Heart right ventricle (tissue), 16 donors: ENCODE results near the gene MRPS17. TPM values are rescaled to one million over a fixed set of nuclear protein-coding genes. Genes with fewer than 3 reads are reported as not detected.

ENCODE experiments used
- ATAC-seq, 8 donors: fragments of 200-7000 bp; cut with Tn5 transposase; one replicate each; pipeline ENCODE4 v1.9.1; 2020; ENCODE audit warnings: mild to moderate bottlenecking in 8 of 8, moderate library complexity in 8 of 8, moderate number of reproducible peaks in 1 of 8
- DNase-seq, 2 donors: peaks; one replicate each; pipeline ENCODE4 v3.0.0-alpha.2; 2020
- H3K27ac ChIP-seq, 10 donors: fragments of 200-600 bp; sonication (generic) in 2 of 10; one replicate each; pipeline versions ENCODE4 v1.5.0 to v1.8.0; 2020 to 2022; ENCODE audit warnings: mild to moderate bottlenecking in 3 of 10
- H3K27me3 ChIP-seq, 7 donors: fragments of 200-600 bp; one replicate each; pipeline ENCODE4 v1.8.0; 2021 to 2022; ENCODE audit warnings: mild to moderate bottlenecking in 2 of 7
- H3K36me3 ChIP-seq, 9 donors: fragments of 200-600 bp; sonication (generic) in 1 of 9; one replicate each; pipeline versions ENCODE4 v1.5.0 to v1.8.0; 2020 to 2022; ENCODE audit warnings: mild to moderate bottlenecking in 2 of 9
- H3K4me1 ChIP-seq, 9 donors: fragments of 200-600 bp; sonication (generic) in 1 of 9; one replicate each; pipeline versions ENCODE4 v1.5.0 to v1.8.0; 2020 to 2022; ENCODE audit warnings: mild to moderate bottlenecking in 4 of 9
- H3K4me3 ChIP-seq, 10 donors: fragments of 200-600 bp; sonication (generic) in 2 of 10; one replicate each; pipeline versions ENCODE4 v1.5.0 to v1.8.0; 2020 to 2022; ENCODE audit warnings: mild to moderate bottlenecking in 7 of 10, moderate library complexity in 2 of 10
- H3K9me3 ChIP-seq, 11 donors: fragments of 200-600 bp in 10 of 11; sonication (generic) in 2 of 11; one replicate each; pipeline versions ENCODE4 v1.5.0 to v1.8.0; 2013 to 2022; ENCODE audit warnings: mild to moderate bottlenecking in 2 of 11, control low read depth in 1 of 11, moderate library complexity in 1 of 11
- CTCF ChIP-seq, 9 donors: fragments of 200-600 bp; sonication (generic) in 2 of 9; IDR thresholded peaks; one replicate each; pipeline versions ENCODE4 v1.5.0 to v1.8.0; 2021 to 2022; ENCODE audit warnings: antibody characterized with exemption in 9 of 9, mild to moderate bottlenecking in 5 of 9, moderate library complexity in 1 of 9
- WGBS, 2 donors: extraction: QIAGEN DNeasy Blood & Tissue Kit; methylation state at CpG; one replicate each; pipeline ENCODE4 v1.1.7; 2013; ENCODE audit warnings: inconsistent platforms in 1 of 2; 5-methylcytosine and 5-hydroxymethylcytosine counted together
- intact Hi-C, 10 donors: fragments of 100-400 bp; cut with DNase I; formaldehyde crosslinking; loops; one replicate each; pipeline versions ENCODE4 v1.11.1 to v1.14.2; 2022
- polyA plus RNA-seq, 2 donors: library from polyadenylated mRNA; stranded (reverse); fragments of 200-250 nt; gene quantifications; one replicate each; pipeline ENCODE4 v1.2.3, GENCODE V29; 2013
- total RNA-seq, 10 donors: library from RNA; stranded (reverse); fragmentation: NEBNext Ultra II Directional in 3 of 10; extraction: Animal tissue kit (Norgen Biotek cat#: 25700) in 3 of 10; gene quantifications; one replicate each; pipeline versions ENCODE4 v1.2.1 to v1.2.4, GENCODE V29; 2021 to 2023
- donor health status: Arrhythmogenic right ventricular cardiomyopathy.
- donor health status: ischemic (EF 13 %, LVEDD 7.1; RV severe dilation, severe dysfunction).
- donor health status: healthy with polysubstance abuse.
- donor health status: DM: no; HTN: yes; CAD: no.
- donor health status: DM: no; HTN: no; CAD: no.
- donor health status: ischemic (EF 25% LVEDD 6.9; RV normal size, moderate dysfunction).
- donor health status: ischemic (EF 25% LVEDD 5.7; RV mildly dilated, moderate dysfunction).
- donor health status: healthy.
- donor health status: DM: yes; HTN: yes; CAD: no.
- donor health status: Ischemic cardiomyopathy.
- donor health status: ischemic (EF 35%, LVEDD 5.7; RV mildly dilated, moderate dysfunction).
- donor health status: nonischemic (EF 11% LVEDD 7.7; RV severe dilation, severe dysfunction).
- donor health status: DM: yes; HTN: yes; CAD: no.
- donor health status: PGD.
- donor health status: ischemic (EF 29% LVEDD 5.4; RV normal size, mild dysfunction).
- donor health status: nonischemic (EF 23%, LVEDD 6.1; RV moderate dilation, normal function).

The MRPS17 gene
- total and polyA plus RNA-seq, 12 donors, result 15.9 to 23.6 (median 17.6) TPM

GRCh38 chr7:55964261-55965099 is 12.8 kb downstream of the MRPS17 start, which contains the start of gene NIPSNAP2:
Gene NIPSNAP2, plus strand, starts transcription at chr7:55964585. Its CDS starts 25 bp downstream, at chr7:55964610.
- DNase-seq, result peak; percentile 86 to 91
- ATAC-seq, result peak; percentile 93 to 96 (median 94)
- H3K27me3 ChIP-seq, result no peaks in the 10 kb centered on the region
- WGBS, 2 donors, result 0 to 1% methylated on average over 72 to 104 of the region's 105 CpGs
- no peaks in the 10 kb centered on the region for H3K9me3 ChIP-seq
- peaks cover 0 to 28% (median 0%) of the 10 kb centered on the region in 9 donors for H3K36me3 ChIP-seq
- H3K4me3 ChIP-seq, result peak within 1 kb of the TSS; percentile 26 to 80 (median 62)
- TF ChIP-seq CTCF (IDR thresholded peaks at IDR 0.05), result peak; percentile 30 to 71 (median 55)
- peaks cover 3 to 52% (median 28%) of the 10 kb centered on the region in 9 donors for H3K4me1 ChIP-seq
- intact Hi-C loops, result loop anchor here in 6 of 10 donors (1.0 to 10.0 kb wide), 8 partner anchors 77 to 600 kb away; partner anchors contain the start of genes ZNF713 (in 3 of the 6), CCT6A (in 1 of the 6), LANCL2 (in 1 of the 6) and PSPH (in 1 of the 6)
- H3K27ac ChIP-seq, result peak within 1 kb of the TSS; percentile 85 to 99 (median 98)

GRCh38 chr7:55965100-55965470 is 13.4 kb downstream of the MRPS17 start:
- H3K4me1 ChIP-seq, result peaks cover 3 to 55% (median 28%) of the 10 kb centered on the region in 9 donors
- intact Hi-C loops, result loop anchor here in 3 of 10 donors (5.0 to 10.0 kb wide), 4 partner anchors 80 to 600 kb away; partner anchors contain the start of genes LANCL2 (in 1 of the 3), SUMF2 (in 1 of the 3) and ZNF713 (in 1 of the 3)
- TF ChIP-seq CTCF (IDR thresholded peaks at IDR 0.05), result no peak
- peaks cover 0 to 32% (median 0%) of the 10 kb centered on the region in 9 donors for H3K36me3 ChIP-seq
- DNase-seq (no peak), ATAC-seq (no peak)
- H3K9me3 ChIP-seq, result no peaks in the 10 kb centered on the region
- peak overlapping the region; percentile 26 to 80 (median 62) for H3K4me3 ChIP-seq
- 1 to 2% methylated on average over 14 of the region's 14 CpGs for WGBS, 2 donors
- H3K27ac ChIP-seq, result peak overlapping the region; percentile 85 to 99 (median 98)
- H3K27me3 ChIP-seq, result no peaks in the 10 kb centered on the region

DNA sequence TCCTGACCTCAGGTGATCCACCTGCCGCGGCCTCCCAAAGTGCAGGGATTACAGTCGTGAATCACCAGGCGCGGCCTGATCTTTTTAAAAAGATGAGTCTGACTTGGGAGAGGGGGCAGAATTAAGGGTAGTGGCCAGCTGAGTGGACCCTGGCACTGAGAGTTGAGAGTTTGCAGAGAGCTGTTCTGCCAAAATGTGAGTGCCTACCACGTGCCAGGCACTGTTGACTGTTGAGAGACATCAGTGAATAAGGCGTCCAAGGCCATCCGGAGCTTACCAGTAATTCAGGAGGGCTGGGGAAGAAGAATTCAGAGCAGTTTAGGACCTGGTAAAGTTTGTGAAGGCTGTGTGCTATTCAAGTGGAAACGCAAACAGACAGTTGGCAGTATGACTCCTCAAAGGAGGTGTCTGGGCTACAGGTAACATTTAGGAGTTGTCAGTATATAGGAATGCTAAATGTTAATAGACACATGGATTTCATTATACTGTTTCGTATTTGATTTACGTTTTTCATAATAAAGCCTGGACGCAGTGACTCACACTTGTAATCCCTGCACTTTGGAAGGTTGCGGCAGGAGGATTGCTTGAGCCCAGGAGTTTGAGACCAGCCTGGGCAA is 14.2 kb downstream of the MRPS17 start:
- Histone ChIP-seq H3K9me3 (no peaks in the 10 kb centered on the region), H3K4me3 (peak overlapping the region in 9 of 10 donors; percentile 38 to 80 (median 62)), H3K36me3 (peaks cover 0 to 35% (median 0%) of the 10 kb centered on the region in 9 donors), H3K27ac (peak overlapping the region; percentile 85 to 99 (median 98)), H3K4me1 (peaks cover 3 to 64% (median 28%) of the 10 kb centered on the region in 9 donors), H3K27me3 (no peaks in the 10 kb centered on the region)
- peak; percentile 27 to 63 for DNase-seq
- ATAC-seq, result peak in 7 of 8 donors; percentile 37 to 72 (median 59)
- 52 to 67% methylated on average over 13 of the region's 13 CpGs for WGBS, 2 donors
- TF ChIP-seq CTCF (IDR thresholded peaks at IDR 0.05), result no peak
- intact Hi-C loops, result loop anchor here in 3 of 10 donors (5.0 to 10.0 kb wide), 4 partner anchors 81 to 601 kb away; partner anchors contain the start of genes LANCL2 (in 1 of the 3), SUMF2 (in 1 of the 3) and ZNF713 (in 1 of the 3)

DNA sequence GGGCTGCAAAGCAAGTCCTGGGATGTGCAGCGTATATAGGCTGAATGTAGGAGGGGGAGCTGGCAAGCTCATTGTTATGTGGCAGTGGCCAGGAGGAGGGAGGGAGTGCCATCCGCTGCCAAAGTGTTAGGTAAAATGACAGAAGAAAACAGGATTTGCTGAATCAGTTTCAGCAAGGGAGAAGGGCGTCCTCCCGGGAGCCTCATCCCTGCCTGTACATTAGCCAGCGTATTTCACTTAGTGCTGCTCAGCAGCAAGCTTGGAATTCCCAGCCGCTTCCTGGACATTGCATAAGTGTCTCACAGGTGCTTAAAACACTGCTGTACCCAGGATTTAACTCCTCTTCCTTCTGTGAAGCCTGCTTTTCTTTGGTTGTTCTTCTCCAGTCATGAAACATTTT is 15.2 kb downstream of the MRPS17 start:
- peak overlapping the region in 9 of 10 donors; percentile 85 to 98 (median 97) for H3K27ac ChIP-seq
- no peak for ATAC-seq
- intact Hi-C loops, result loop anchor here in 3 of 10 donors (5.0 to 10.0 kb wide), 4 partner anchors 82 to 602 kb away; partner anchors contain the start of genes LANCL2 (in 1 of the 3), SUMF2 (in 1 of the 3) and ZNF713 (in 1 of the 3)
- no peak for DNase-seq
- TF ChIP-seq CTCF (IDR thresholded peaks at IDR 0.05), result no peak
- H3K4me1 ChIP-seq, result peaks cover 3 to 67% (median 28%) of the 10 kb centered on the region in 9 donors
- WGBS, 2 donors, result 51 to 66% methylated on average over 6 of the region's 6 CpGs
- H3K36me3 ChIP-seq, result peaks cover 0 to 35% (median 0%) of the 10 kb centered on the region in 9 donors
- H3K9me3 ChIP-seq, result no peaks in the 10 kb centered on the region
- peak overlapping the region in 5 of 10 donors; percentile 62 to 72 (median 66) for H3K4me3 ChIP-seq
- no peaks in the 10 kb centered on the region for H3K27me3 ChIP-seq
